Sigmoid colon (tissue), 4 donors: ENCODE results near the gene ZBTB34.

Source experiments
- CTCF ChIP-seq, 4 experiments: fragments of 450-650 bp in 3 of 4; fragments of 200-600 bp in 1 of 4; IDR thresholded peaks; one replicate each; pipeline ENCODE4 v1.5.1; 2016 to 2019; ENCODE audit warnings: antibody characterized with exemption in 4 of 4, mild to moderate bottlenecking in 3 of 4, moderate library complexity in 2 of 4
- EP300 ChIP-seq, 4 donors: sonication (generic); formaldehyde crosslinking; IDR thresholded peaks; one replicate each; pipeline ENCODE4 v1.6.1; 2017; ENCODE audit warnings: antibody characterized with exemption in 4 of 4
- POLR2A ChIP-seq, 2 donors: fragments of 450-650 bp; IDR thresholded peaks; one replicate each; pipeline ENCODE4 v1.6.1; 2016; ENCODE audit warnings: antibody characterized with exemption in 2 of 2, mild to moderate bottlenecking in 2 of 2, moderate library complexity in 2 of 2
- POLR2AphosphoS5 ChIP-seq, 4 donors: sonication (generic); formaldehyde crosslinking; IDR thresholded peaks; one replicate each; pipeline ENCODE4 v1.6.1; 2017; ENCODE audit warnings: antibody characterized with exemption in 4 of 4

GRCh38 chr9:126914458-126915280 is 54.2 kb downstream of the ZBTB34 start, which contains the start of gene RALGPS1:
- no peak for TF ChIP-seq CTCF (IDR thresholded peaks at IDR 0.05)
- peak in 3 of 4 donors; percentile 55 to 58 (median 58) for TF ChIP-seq POLR2AphosphoS5 (IDR thresholded peaks at IDR 0.05)
- TF ChIP-seq POLR2A (IDR thresholded peaks at IDR 0.05), result no peak
- no peak for TF ChIP-seq EP300 (IDR thresholded peaks at IDR 0.05)
